ENCODE data around the gene GDPD5.

The GDPD5 gene

DNA sequence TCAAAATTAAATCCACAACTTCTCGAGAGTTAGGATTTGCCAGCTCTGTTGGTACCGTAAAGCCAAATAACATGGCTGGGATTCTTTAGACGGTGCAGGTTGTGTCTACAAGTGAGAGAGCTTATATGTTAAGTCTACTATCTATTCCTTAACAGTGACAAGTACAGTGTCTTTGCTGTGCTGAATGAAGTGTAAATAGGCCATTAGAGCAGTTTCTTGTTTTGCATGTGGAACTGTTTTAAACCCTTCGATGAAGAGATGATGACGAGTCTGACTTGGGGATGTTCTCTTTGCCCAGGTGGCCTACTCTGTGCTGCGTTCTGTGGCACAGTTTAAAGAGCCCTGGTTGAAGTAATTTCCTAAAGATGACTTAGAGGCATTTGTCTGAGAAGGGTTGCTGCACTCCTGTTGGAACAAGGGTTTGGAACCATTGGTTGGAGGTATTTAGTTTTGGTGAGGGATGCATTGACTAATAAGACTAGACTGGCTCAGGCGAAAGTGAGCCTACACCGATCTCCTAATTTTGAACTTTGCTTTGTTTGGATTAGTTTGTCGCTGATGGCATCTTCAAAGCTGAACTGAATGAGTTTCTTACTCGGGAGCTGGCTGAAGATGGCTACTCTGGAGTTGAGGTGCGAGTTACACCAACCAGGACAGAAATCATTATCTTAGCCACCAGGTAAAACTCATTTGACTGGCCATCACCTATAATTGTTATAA, 125.4 kb downstream of the GDPD5 start:
- Histone ChIP-seq H3K4me3 (peak overlapping the region; percentile 60 to 70), H3K27me3 (no peaks in the 10 kb centered on the region), H3K9me3 (no peaks in the 10 kb centered on the region), H3K36me3 (peaks cover 35 to 47% (median 47%) of the 10 kb centered on the region in 3 donors), H3K27ac (peak overlapping the region; percentile 87 to 88), H3K4me1 (peaks cover 0 to 29% (median 18%) of the 10 kb centered on the region in 4 donors)
- intact Hi-C loops (cut with DNase I; ENCODE audit: low total_unique reads) = no loop called here
- no peak for DNase-seq
- TF ChIP-seq, protein P1, sequence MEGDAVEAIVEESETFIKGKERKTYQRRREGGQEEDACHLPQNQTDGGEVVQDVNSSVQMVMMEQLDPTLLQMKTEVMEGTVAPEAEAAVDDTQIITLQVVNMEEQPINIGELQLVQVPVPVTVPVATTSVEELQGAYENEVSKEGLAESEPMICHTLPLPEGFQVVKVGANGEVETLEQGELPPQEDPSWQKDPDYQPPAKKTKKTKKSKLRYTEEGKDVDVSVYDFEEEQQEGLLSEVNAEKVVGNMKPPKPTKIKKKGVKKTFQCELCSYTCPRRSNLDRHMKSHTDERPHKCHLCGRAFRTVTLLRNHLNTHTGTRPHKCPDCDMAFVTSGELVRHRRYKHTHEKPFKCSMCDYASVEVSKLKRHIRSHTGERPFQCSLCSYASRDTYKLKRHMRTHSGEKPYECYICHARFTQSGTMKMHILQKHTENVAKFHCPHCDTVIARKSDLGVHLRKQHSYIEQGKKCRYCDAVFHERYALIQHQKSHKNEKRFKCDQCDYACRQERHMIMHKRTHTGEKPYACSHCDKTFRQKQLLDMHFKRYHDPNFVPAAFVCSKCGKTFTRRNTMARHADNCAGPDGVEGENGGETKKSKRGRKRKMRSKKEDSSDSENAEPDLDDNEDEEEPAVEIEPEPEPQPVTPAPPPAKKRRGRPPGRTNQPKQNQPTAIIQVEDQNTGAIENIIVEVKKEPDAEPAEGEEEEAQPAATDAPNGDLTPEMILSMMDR (IDR thresholded peaks at IDR 0.05) = no peak

DNA sequence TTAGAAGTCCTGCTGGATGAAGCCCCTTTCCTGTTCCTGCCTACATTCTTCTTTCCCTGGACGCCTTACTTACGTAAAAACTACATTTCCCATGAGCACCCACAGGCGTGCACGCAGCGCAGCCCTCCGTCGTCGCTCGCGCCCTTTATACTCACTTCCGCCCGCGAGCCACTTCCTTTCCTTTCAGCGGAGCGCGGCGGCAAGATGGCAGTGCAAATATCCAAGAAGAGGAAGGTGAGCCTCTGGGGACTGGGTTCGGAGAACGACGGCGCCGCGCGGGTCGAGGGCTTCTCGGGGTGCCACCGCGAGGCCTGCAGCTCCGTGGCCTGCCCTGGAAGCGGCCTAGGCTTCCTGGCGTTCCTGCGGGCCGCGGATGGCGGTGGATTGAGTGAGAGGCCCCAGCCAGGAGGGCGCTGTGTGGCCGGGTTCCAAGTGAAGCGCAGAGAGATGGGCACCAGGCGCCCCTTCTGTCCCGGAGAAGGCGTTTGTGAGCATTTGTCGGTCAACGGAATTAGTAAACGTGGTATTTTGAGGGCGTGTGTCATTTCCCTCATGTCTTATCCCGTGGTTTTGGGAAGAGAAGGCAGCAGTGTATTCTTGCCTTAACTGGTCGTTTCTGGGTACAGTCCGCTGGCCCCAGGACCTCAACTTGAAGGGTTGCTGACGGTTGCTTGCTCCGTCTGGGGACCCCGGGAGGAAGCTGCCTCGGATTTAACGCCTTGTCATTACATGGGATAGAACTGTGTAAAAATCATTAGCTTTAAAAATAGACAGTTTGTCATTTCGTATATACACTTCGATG, 126.2 kb downstream of the GDPD5 start, which contains the start of gene RPS3:
Gene RPS3 (plus strand): TSS at position 175 of the 802 bp plus-strand sequence. CDS start 30 bp downstream, at position 205.
- H3K9me3 ChIP-seq = no peaks in the 10 kb centered on the region
- intact Hi-C loops (cut with DNase I; ENCODE audit: low total_unique reads) = loop anchor here (10.0 kb wide), 1 partner anchor 45 kb away; no protein-coding TSS in a partner anchor
- TF ChIP-seq, protein P1 (IDR thresholded peaks at IDR 0.05) = peak in 1 of 2 experiments; percentile 25
- peaks cover 28 to 39% (median 39%) of the 10 kb centered on the region in 3 donors for H3K36me3 ChIP-seq
- H3K27me3 ChIP-seq = no peaks in the 10 kb centered on the region
- peaks cover 0 to 29% (median 18%) of the 10 kb centered on the region in 4 donors for H3K4me1 ChIP-seq
- DNase-seq = peak; percentile 94 to 95
- peak within 1 kb of the TSS; percentile 87 to 88 for H3K27ac ChIP-seq
- peak within 1 kb of the TSS; percentile 60 to 70 for H3K4me3 ChIP-seq

DNA sequence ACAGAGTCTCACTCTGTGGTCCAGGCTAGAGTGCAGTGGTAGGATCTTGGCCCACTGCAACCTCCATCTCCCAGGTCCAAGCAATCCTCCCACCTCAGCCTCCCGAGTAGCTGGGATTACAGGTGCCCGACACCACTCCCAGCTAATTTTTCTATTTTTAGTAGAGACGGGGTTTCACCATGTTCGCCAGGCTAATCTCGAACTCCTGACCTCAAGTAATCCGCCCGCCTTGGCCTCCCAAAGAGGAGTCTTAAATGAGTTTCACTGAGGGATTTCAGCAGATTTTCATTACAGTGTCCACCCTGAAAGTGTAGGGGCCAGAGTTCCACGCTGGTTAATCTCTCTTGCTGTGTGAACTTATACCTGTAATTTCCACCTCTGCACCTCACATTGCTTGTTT, 126.8 kb downstream of the GDPD5 start:
- TF ChIP-seq, protein P1 (IDR thresholded peaks at IDR 0.05) = no peak
- Histone ChIP-seq H3K4me1 (peaks cover 0 to 29% (median 18%) of the 10 kb centered on the region in 4 donors), H3K4me3 (no peak overlapping the region), H3K27me3 (no peaks in the 10 kb centered on the region), H3K9me3 (no peaks in the 10 kb centered on the region), H3K27ac (no peak overlapping the region), H3K36me3 (peaks cover 21 to 33% (median 33%) of the 10 kb centered on the region in 3 donors)
- intact Hi-C loops (cut with DNase I; ENCODE audit: low total_unique reads) = loop anchor here (10.0 kb wide), 1 partner anchor 46 kb away; no protein-coding TSS in a partner anchor
- no peak for DNase-seq

DNA sequence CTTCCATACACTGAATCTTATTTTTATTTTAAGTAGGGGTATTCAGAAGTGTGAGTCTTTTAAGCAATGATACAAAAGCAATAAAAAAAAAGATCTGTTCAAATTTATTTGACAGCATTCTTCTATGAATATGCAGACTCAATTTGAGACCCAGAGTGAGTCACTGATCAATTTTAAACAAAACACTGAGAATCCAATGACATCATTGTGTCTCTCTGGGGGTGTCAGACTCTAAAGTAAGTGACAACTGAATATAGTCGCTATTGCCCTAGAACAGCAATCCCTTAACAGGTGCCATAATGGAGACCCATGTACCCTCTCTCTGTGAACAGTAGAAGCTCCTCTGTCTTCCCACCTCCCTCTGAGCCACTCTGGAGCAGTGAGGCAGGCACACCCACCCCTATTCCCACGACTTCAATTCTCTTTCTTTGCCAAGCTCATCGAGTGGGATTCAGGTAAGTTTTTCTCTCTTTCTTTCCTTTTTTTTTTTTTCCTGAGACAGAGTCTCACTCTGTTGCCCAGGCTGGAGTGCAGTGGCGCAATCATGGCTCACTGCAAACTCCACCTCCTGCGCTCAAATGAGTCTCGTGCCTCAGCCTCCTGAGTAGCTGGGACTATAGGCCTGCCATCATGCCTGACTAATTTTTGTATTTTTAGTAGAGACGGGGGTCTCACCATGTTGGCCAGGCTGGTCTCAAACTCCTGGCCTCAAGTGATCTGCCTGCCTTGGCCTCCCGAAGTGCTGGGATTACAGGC, 131.5 kb downstream of the GDPD5 start:
- peaks cover 0 to 4% of the 10 kb centered on the region in 2 donors for H3K27me3 ChIP-seq
- H3K4me1 ChIP-seq = no peaks in the 10 kb centered on the region
- TF ChIP-seq, protein P1 (IDR thresholded peaks at IDR 0.05) = no peak
- H3K9me3 ChIP-seq = no peaks in the 10 kb centered on the region
- H3K36me3 ChIP-seq = no peaks in the 10 kb centered on the region
- intact Hi-C loops (cut with DNase I; ENCODE audit: low total_unique reads) = loop anchor here (10.0 kb wide), 1 partner anchor 51 kb away; no protein-coding TSS in a partner anchor
- no peak overlapping the region for H3K4me3 ChIP-seq
- DNase-seq = no peak
- H3K27ac ChIP-seq = no peak overlapping the region

DNA sequence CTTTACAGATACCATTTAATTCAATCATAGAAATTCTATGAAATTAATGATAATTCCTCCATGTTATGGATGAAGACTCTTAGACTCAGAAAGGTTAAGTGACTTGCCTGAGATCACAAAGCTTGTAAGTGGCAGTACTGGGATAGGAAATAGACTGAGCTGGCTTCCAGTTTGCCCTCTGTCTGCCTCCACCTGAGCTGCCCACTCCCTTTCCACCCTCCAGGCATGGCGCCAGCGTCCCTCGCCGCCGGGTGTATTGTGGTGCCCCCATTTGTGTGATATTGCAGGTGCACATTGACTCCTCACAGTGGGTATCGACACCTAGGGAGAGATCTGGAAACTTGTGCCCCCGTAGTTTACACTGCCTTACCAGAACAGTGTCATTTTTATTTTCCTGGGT, 135.8 kb downstream of the GDPD5 start:
- TF ChIP-seq, protein P1 (IDR thresholded peaks at IDR 0.05) = no peak
- intact Hi-C loops (cut with DNase I; ENCODE audit: low total_unique reads) = loop anchor here (2.0 to 10.0 kb wide), 3 partner anchors 55 to 141 kb away; no protein-coding TSS in a partner anchor
- Histone ChIP-seq H3K9me3 (no peaks in the 10 kb centered on the region), H3K36me3 (no peaks in the 10 kb centered on the region), H3K4me1 (peaks cover 0 to 8% (median 0%) of the 10 kb centered on the region in 4 donors), H3K27me3 (peaks cover 0 to 13% of the 10 kb centered on the region in 2 donors), H3K27ac (no peak overlapping the region), H3K4me3 (no peak overlapping the region)
- DNase-seq = peak in 1 of 2 donors; percentile 55
